SKM-1 (cell line): ENCODE data around the gene TUFT1.
"Not testable (repeated sequence)": the region's sequence is repeated elsewhere in the genome, so short reads cannot be mapped to it uniquely, and the experiment has no call there.

Experiments
- DNase-seq: peaks from one replicate; lab custom pipeline; 2025; ENCODE audit not compliant: unreplicated experiment; lab: John Stamatoyannopoulos, UW

TUFT1 gene

GRCh38 chr1:151512326-151512725 lies 27.8 kb upstream of the TUFT1 start:
- no peak for DNase-seq

- peak; percentile 67 for DNase-seq
Observed at GRCh38 chr1:151512801-151513625, 27.1 kb upstream of the TUFT1 start.

DNA sequence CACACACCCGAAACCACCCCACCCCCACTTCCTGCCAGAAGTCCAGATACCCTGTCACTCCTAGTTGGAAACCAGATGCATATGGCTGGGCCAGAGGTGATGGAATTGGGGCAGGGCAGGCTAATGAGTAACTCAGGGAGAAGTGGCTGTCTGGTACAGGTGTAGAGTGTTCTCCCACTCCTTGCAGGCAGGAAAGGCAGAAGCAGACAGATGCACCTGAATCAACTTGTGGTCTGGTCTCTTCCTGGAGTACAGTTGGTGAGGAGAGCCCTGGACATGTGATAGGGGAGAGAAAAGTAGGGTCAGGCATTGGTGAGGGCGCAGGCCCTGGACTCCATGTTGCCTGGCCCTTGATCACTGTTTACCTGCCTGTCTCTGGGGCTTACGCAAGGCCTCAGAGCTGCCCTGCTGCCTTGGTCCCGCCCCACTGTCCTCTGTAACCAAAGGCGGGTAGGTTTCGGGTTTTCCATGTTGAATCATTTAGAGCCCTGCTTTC lies 26.4 kb upstream of the TUFT1 start:
- DNase-seq = no peak

DNA sequence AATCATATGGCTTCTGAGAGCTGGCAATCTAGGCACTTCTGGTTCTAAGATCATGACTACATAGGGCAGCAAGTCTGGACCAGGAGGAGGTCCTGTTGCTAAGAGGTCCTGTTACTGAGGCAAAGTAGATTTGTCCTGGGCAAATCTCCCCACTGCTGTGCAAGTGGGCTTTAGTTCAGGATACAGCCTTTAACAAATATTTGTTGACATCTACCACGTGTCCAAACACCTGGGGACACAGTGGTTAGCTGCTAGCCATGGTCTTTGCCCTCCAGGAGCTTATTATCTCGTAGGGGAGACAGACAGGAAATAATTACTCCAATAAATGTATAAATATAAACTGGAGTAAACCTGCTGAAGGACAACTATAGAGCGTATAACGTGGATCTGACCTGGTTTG lies 25.7 kb upstream of the TUFT1 start:
- DNase-seq = no peak

GRCh38 chr1:151515265-151515664 lies 24.8 kb upstream of the TUFT1 start:
- no peak for DNase-seq

DNA sequence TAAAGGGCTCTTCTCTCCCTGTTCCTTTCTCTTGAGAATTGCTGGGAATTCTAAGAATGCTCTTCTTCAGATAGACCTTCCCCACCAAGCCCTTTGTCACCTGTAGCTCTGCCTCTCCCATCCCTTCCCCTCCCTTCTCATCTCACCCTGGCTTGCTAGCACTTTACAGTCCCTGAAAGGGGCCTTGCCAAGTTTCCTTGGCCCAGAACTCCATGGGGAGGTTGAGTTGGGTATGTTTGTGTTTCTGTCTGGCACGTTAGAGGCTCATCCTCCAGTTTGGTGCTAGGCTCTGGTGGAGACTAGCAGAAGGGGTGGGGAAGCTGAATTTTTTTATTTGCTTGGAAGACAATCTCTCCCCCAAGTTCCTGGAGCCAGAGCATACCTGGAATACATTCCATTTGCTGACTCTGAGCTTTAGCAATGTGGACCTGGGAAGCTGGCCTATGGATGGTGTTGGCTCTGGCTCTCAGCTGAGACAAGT lies 24.0 kb upstream of the TUFT1 start:
- no peak for DNase-seq

DNA sequence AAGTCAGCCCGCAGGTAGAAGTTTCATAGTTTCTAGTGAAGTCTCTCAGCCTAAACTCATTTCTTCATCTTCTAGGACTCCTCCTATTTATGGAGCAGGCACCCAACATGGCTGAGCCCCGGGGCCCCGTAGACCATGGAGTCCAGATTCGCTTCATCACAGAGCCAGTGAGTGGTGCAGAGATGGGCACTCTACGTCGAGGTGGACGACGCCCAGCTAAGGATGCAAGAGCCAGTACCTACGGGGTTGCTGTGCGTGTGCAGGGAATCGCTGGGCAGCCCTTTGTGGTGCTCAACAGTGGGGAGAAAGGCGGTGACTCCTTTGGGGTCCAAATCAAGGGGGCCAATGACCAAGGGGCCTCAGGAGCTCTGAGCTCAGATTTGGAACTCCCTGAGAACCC lies 21.7 kb upstream of the TUFT1 start:
- DNase-seq = no peak

- DNase-seq = no peak
Observed at GRCh38 chr1:151518936-151519335, 21.2 kb upstream of the TUFT1 start.

- DNase-seq = no peak
Observed at GRCh38 chr1:151519667-151520066, 20.4 kb upstream of the TUFT1 start.

- DNase-seq = no peak
Observed at GRCh38 chr1:151520359-151520758, 19.8 kb upstream of the TUFT1 start.

GRCh38 chr1:151522427-151522826 lies 17.7 kb upstream of the TUFT1 start:
- not testable (repeated sequence) for DNase-seq

GRCh38 chr1:151523326-151523725 lies 16.8 kb upstream of the TUFT1 start:
- no peak for DNase-seq

DNA sequence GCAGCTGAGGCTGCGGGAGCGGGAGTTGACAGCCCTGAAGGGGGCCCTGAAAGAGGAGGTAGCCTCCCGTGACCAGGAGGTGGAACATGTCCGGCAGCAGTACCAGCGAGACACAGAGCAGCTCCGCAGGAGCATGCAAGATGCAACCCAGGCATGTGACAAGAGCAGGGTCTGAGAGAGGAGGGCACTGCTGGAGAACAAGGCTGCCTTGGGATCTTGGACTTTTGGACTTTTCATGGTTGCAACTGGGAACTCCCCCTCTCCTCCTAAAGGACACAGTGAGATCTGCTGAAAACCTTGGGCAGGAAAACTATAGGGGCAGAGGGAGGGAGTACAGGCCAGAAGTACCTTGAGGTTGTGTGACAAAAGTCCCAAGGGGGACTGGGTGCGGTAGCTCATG lies 15.4 kb upstream of the TUFT1 start:
- no peak for DNase-seq

DNA sequence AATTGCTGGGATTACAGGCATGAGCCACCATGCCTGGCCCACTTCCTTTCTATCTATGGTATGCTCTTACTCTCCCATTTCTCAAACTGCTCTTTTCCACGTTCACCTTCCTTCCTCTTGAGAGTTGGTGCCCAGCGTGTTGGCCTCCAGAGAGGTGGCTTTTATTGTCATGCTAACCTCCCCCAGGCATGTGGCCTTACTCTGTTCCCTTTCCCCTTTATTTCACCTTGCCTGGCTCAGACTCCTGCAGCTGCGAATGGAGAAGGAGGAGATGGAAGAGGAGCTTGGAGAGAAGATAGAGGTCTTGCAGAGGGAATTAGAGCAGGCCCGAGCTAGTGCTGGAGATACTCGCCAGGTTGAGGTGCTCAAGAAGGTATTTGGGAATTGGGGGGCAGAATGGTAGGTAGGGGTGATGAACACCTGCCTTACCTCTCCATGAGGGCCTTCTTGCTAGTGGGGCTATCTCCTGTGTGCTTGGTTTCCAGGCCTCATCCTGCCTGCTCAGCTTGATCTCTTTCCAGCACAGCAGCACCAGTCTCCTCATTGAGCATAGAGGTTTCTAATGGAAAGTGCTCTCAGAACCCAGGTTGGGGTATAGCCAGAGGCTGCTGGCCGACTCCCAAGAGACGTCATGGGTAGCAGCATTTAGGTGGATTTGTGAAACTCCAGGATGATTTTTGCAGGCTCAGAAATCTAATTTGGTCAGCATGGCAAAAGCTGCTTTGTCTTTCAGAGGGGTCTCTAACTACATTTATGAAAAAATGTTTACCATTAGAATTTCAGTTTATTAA lies 13.2 kb upstream of the TUFT1 start:
- no peak for DNase-seq

- no peak for DNase-seq
Observed at GRCh38 chr1:151529211-151529702, 10.9 kb upstream of the TUFT1 start.

- no peak for DNase-seq
Observed at GRCh38 chr1:151529781-151530180, 10.3 kb upstream of the TUFT1 start.

DNA sequence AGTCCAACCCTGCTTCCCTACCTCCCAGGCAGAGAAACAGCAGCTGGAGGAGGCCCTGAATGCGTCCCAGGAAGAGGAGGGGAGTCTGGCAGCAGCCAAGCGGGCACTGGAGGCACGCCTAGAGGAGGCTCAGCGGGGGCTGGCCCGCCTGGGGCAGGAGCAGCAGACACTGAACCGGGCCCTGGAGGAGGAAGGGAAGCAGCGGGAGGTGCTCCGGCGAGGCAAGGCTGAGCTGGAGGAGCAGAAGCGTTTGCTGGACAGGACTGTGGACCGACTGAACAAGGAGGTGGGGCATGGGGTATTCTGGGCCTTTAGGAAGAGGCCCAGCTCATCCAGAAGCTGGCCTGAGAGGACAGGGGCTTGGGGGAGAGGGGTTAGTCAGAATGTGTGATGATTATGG lies 9.6 kb upstream of the TUFT1 start:
- no peak for DNase-seq

- no peak for DNase-seq
Observed at GRCh38 chr1:151533870-151534269, 6.2 kb upstream of the TUFT1 start.

GRCh38 chr1:151534662-151535278 lies 5.3 kb upstream of the TUFT1 start:
- peak; percentile 63 for DNase-seq

DNA sequence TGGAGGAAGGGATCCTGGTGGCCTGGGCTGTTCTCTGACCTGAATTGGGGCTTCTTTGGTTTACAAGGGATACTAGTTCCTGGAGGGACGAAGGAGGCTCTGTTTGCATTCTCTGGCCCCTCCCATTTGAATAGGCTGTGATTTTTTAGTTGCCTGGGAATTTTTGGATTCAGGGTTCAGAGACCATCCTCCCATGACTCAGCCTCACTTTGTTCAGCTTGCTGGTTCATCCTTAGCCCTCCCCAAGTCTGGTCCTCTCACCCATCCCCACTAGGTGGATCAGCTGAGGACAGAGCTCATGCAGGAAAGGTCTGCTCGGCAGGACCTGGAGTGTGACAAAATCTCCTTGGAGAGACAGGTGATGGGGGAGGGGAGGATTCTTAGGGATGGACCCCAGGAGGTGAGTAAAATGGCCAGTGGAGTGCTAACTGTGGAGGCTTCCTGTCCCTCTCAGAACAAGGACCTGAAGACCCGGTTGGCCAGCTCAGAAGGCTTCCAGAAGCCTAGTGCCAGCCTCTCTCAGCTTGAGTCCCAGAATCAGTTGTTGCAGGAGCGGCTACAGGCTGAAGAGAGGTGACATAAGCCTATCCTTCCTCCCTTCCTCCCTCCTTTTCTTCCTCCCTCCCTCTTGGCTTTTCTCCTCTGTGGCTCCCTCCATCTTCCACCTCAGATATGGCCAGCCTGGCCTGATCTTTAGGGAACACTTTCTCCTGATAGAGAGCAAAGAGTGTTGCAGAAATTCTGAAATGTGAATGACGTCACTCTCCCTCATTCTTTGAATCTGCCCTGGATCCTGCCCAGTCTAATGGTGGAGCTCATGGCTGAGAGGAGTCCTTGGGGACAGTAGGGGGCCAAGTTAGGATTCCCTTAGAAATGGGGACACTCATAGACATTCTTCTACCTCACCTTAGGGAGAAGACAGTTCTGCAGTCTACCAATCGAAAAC lies 4.5 kb upstream of the TUFT1 start:
- DNase-seq = no peak
